Measurements from ENCODE around the gene PARP15.

GRCh38 chr3:122603056-122603455 is 25.6 kb downstream of the PARP15 start:
- no peak for TF ChIP-seq CTCF (conservative IDR thresholded peaks at IDR 0.05; ENCODE audit: low read length)
- TF ChIP-seq EZH2phosphoT487 (IDR thresholded peaks at IDR 0.05; ENCODE audit: borderline replicate concordance, low read depth, low read length), result no peak
